GM18907 (cell line): ENCODE results near the gene PRSS22.

Experiments
- ATAC-seq: cut with Tn5 transposase; IDR thresholded peaks from one replicate; pipeline ENCODE4 v1.9.1; 2021; ENCODE audit warnings: mild to moderate bottlenecking, moderate library complexity; ENCODE audit not compliant: unreplicated experiment

The PRSS22 gene

GRCh38 chr16:2881783-2882649 lies 24.0 kb upstream of the PRSS22 start:
- peak; percentile 13 for ATAC-seq

GRCh38 chr16:2879854-2880508 lies 22.0 kb upstream of the PRSS22 start:
- no peak for ATAC-seq

GRCh38 chr16:2874912-2875362 lies 17.0 kb upstream of the PRSS22 start:
- ATAC-seq = peak; percentile 70

GRCh38 chr16:2874032-2874911 lies 16.3 kb upstream of the PRSS22 start:
- ATAC-seq = no peak

- ATAC-seq = no peak
These were observed 14.0 kb upstream of the PRSS22 start for GRCh38 chr16:2871926-2872325.

- ATAC-seq = peak; percentile 88
These were observed 10.2 kb upstream of the PRSS22 start for GRCh38 chr16:2867987-2868789.

- no peak for ATAC-seq
These were observed 9.7 kb upstream of the PRSS22 start for GRCh38 chr16:2867661-2867986.

- ATAC-seq = no peak
These were observed 8.5 kb upstream of the PRSS22 start for GRCh38 chr16:2866431-2866830.

- no peak for ATAC-seq
These were observed 7.7 kb upstream of the PRSS22 start for GRCh38 chr16:2865651-2866050.

GRCh38 chr16:2860826-2861567 lies 3.0 kb upstream of the PRSS22 start:
- no peak for ATAC-seq

- no peak for ATAC-seq
These were observed 1.8 kb upstream of the PRSS22 start for GRCh38 chr16:2859686-2860265.

- ATAC-seq = no peak
These were observed 465 bp upstream of the PRSS22 start for GRCh38 chr16:2858245-2859025.

- no peak for ATAC-seq
These were observed 1.1 kb downstream of the PRSS22 start for GRCh38 chr16:2856686-2857450.

GRCh38 chr16:2856061-2856670 lies 1.8 kb downstream of the PRSS22 start:
- no peak for ATAC-seq

- ATAC-seq = no peak
These were observed 2.4 kb downstream of the PRSS22 start for GRCh38 chr16:2855536-2855935.

- ATAC-seq = no peak
These were observed 3.2 kb downstream of the PRSS22 start for GRCh38 chr16:2854700-2855309.

- no peak for ATAC-seq
These were observed 4.4 kb downstream of the PRSS22 start for GRCh38 chr16:2853531-2854073.
